ENCODE results near the gene CYB5D1. TPM values are rescaled to one million over a fixed set of nuclear protein-coding genes. Genes with fewer than 3 reads are reported as not detected.

CYB5D1 gene
- total and polyA plus RNA-seq, 2 of the 8 experiments (the other 6 are each of a cell fraction or from before 2014, with no cell fraction given): 11.0 to 18.0 TPM

- TF ChIP-seq KDM1A (IDR thresholded peaks at IDR 0.05; ENCODE audit: borderline replicate concordance, low read length) (no peak), KDM4A (IDR thresholded peaks at IDR 0.05; ENCODE audit: low read depth, low read length, severe bottlenecking) (no peak), CHD1 (IDR thresholded peaks at IDR 0.05; ENCODE audit: low read depth, low read length) (no peak), BACH1 (IDR thresholded peaks at IDR 0.05; ENCODE audit: low read length) (no peak)
These were observed 53.3 kb downstream of the CYB5D1 start (continued) for GRCh38 chr17:7911116-7911515.

Small RNA genes lying within 50 kb of the gene (small RNA-seq; reads per million reads assigned to genes)
- not detected for gene SCARNA21 (ENCODE audit: insufficient read depth)

Other genes starting within 250 kb of the CYB5D1 start
- 26.2 and 26.8 TPM in 2 replicates for gene FXR2, start 243.1 kb upstream of the CYB5D1 start, total RNA-seq (2021; fragmentation: NEBNext Ultra II Directional; extraction: Animal tissue kit (Norgen Biotek cat#: 25700))
- gene FXR2, start 243.1 kb upstream of the CYB5D1 start, polyA plus RNA-seq (2011; rRNA removed): 44.0 and 63.3 TPM in 2 replicates
- 72.3 and 75.3 TPM in 2 replicates for gene SAT2, start 230.2 kb upstream of the CYB5D1 start, total RNA-seq (2021; fragmentation: NEBNext Ultra II Directional; extraction: Animal tissue kit (Norgen Biotek cat#: 25700))
- 36.4 and 36.5 TPM in 2 replicates for gene SAT2, start 230.2 kb upstream of the CYB5D1 start, polyA plus RNA-seq (2011; rRNA removed)
- 0.69 and 1.2 TPM in 2 replicates for gene SHBG, start 227.9 kb upstream of the CYB5D1 start, total RNA-seq (2021; fragmentation: NEBNext Ultra II Directional; extraction: Animal tissue kit (Norgen Biotek cat#: 25700))
- gene SHBG, start 227.9 kb upstream of the CYB5D1 start, polyA plus RNA-seq (2011; rRNA removed): 1.1 and 1.3 TPM in 2 replicates
- 19.8 and 21.0 TPM in 2 replicates for gene ATP1B2, start 207.1 kb upstream of the CYB5D1 start, total RNA-seq (2021; fragmentation: NEBNext Ultra II Directional; extraction: Animal tissue kit (Norgen Biotek cat#: 25700))
- gene ATP1B2, start 207.1 kb upstream of the CYB5D1 start, polyA plus RNA-seq (2011; rRNA removed): 9.1 and 12.6 TPM in 2 replicates
- gene TP53, start 170.5 kb upstream of the CYB5D1 start, total RNA-seq (2021; fragmentation: NEBNext Ultra II Directional; extraction: Animal tissue kit (Norgen Biotek cat#: 25700)): 198 and 210 TPM in 2 replicates
- gene TP53, start 170.5 kb upstream of the CYB5D1 start, polyA plus RNA-seq (2011; rRNA removed): 143 and 149 TPM in 2 replicates
- gene WRAP53, start 169.5 kb upstream of the CYB5D1 start, total RNA-seq (2021; fragmentation: NEBNext Ultra II Directional; extraction: Animal tissue kit (Norgen Biotek cat#: 25700)): 29.3 and 30.1 TPM in 2 replicates
- 29.2 and 38.4 TPM in 2 replicates for gene WRAP53, start 169.5 kb upstream of the CYB5D1 start, polyA plus RNA-seq (2011; rRNA removed)
- gene EFNB3, start 152.8 kb upstream of the CYB5D1 start, total RNA-seq (2021; fragmentation: NEBNext Ultra II Directional; extraction: Animal tissue kit (Norgen Biotek cat#: 25700)): 15.0 and 16.0 TPM in 2 replicates
- gene EFNB3, start 152.8 kb upstream of the CYB5D1 start, polyA plus RNA-seq (2011; rRNA removed): 27.1 and 27.3 TPM in 2 replicates
- gene DNAH2, start 140.3 kb upstream of the CYB5D1 start, total RNA-seq (2021; fragmentation: NEBNext Ultra II Directional; extraction: Animal tissue kit (Norgen Biotek cat#: 25700)): 0.13 and 0.21 TPM in 2 replicates
- gene DNAH2, start 140.3 kb upstream of the CYB5D1 start, polyA plus RNA-seq (2011; rRNA removed): 0.18 and 0.25 TPM in 2 replicates
- gene KDM6B, start 23.8 kb upstream of the CYB5D1 start, total RNA-seq (2021; fragmentation: NEBNext Ultra II Directional; extraction: Animal tissue kit (Norgen Biotek cat#: 25700)): 3.4 and 3.7 TPM in 2 replicates
- gene KDM6B, start 23.8 kb upstream of the CYB5D1 start, polyA plus RNA-seq (2011; rRNA removed): 0.48 and 0.80 TPM in 2 replicates
- 0.69 TPM in 1 of 2 replicates, not detected in the other for gene TMEM88, start 2.9 kb upstream of the CYB5D1 start, total RNA-seq (2021; fragmentation: NEBNext Ultra II Directional; extraction: Animal tissue kit (Norgen Biotek cat#: 25700))
- gene TMEM88, start 2.9 kb upstream of the CYB5D1 start, polyA plus RNA-seq (2011; rRNA removed): 8.8 and 11.6 TPM in 2 replicates
- 27.0 and 30.2 TPM in 2 replicates for gene NAA38, start 444 bp upstream of the CYB5D1 start, total RNA-seq (2021; fragmentation: NEBNext Ultra II Directional; extraction: Animal tissue kit (Norgen Biotek cat#: 25700))
- 109 and 116 TPM in 2 replicates for gene NAA38, start 444 bp upstream of the CYB5D1 start, polyA plus RNA-seq (2011; rRNA removed)
- 12.9 and 14.2 TPM in 2 replicates for gene CHD3, start 30.8 kb downstream of the CYB5D1 start, total RNA-seq (2021; fragmentation: NEBNext Ultra II Directional; extraction: Animal tissue kit (Norgen Biotek cat#: 25700))
- 12.3 and 18.3 TPM in 2 replicates for gene CHD3, start 30.8 kb downstream of the CYB5D1 start, polyA plus RNA-seq (2011; rRNA removed)
- 0.63 and 0.77 TPM in 2 replicates for gene RNF227, start 58.3 kb downstream of the CYB5D1 start, total RNA-seq (2021; fragmentation: NEBNext Ultra II Directional; extraction: Animal tissue kit (Norgen Biotek cat#: 25700))
- 1.1 and 1.7 TPM in 2 replicates for gene RNF227, start 58.3 kb downstream of the CYB5D1 start, polyA plus RNA-seq (2011; rRNA removed)
- gene KCNAB3, start 71.9 kb downstream of the CYB5D1 start, total RNA-seq (2021; fragmentation: NEBNext Ultra II Directional; extraction: Animal tissue kit (Norgen Biotek cat#: 25700)): 2.3 and 2.4 TPM in 2 replicates
- 1.7 and 2.8 TPM in 2 replicates for gene KCNAB3, start 71.9 kb downstream of the CYB5D1 start, polyA plus RNA-seq (2011; rRNA removed)
- gene TRAPPC1, start 73.9 kb downstream of the CYB5D1 start, total RNA-seq (2021; fragmentation: NEBNext Ultra II Directional; extraction: Animal tissue kit (Norgen Biotek cat#: 25700)): 99.3 and 114 TPM in 2 replicates
- gene TRAPPC1, start 73.9 kb downstream of the CYB5D1 start, polyA plus RNA-seq (2011; rRNA removed): 170 and 194 TPM in 2 replicates
- gene CNTROB, start 74.2 kb downstream of the CYB5D1 start, total RNA-seq (2021; fragmentation: NEBNext Ultra II Directional; extraction: Animal tissue kit (Norgen Biotek cat#: 25700)): 30.0 and 31.9 TPM in 2 replicates
- gene CNTROB, start 74.2 kb downstream of the CYB5D1 start, polyA plus RNA-seq (2011; rRNA removed): 20.5 and 28.2 TPM in 2 replicates
- gene GUCY2D, start 144.6 kb downstream of the CYB5D1 start, total RNA-seq (2021; fragmentation: NEBNext Ultra II Directional; extraction: Animal tissue kit (Norgen Biotek cat#: 25700)): 0.48 and 0.59 TPM in 2 replicates
- gene GUCY2D, start 144.6 kb downstream of the CYB5D1 start, polyA plus RNA-seq (2011; rRNA removed): 0.20 and 0.31 TPM in 2 replicates
- 0.46 and 0.63 TPM in 2 replicates for gene ALOX15B, start 181.1 kb downstream of the CYB5D1 start, total RNA-seq (2021; fragmentation: NEBNext Ultra II Directional; extraction: Animal tissue kit (Norgen Biotek cat#: 25700))
- 0.91 and 1.4 TPM in 2 replicates for gene ALOX15B, start 181.1 kb downstream of the CYB5D1 start, polyA plus RNA-seq (2011; rRNA removed)
- gene ALOX12B, start 229.7 kb downstream of the CYB5D1 start, total RNA-seq (2021; fragmentation: NEBNext Ultra II Directional; extraction: Animal tissue kit (Norgen Biotek cat#: 25700)): not detected in 2 replicates
- gene ALOX12B, start 229.7 kb downstream of the CYB5D1 start, polyA plus RNA-seq (2011; rRNA removed): 0.82 and 0.86 TPM in 2 replicates

Measured in H1 (cell line).